Gastrocnemius medialis (tissue), 4 donors: ENCODE results near the gene CNNM3. TPM values are rescaled to one million over a fixed set of nuclear protein-coding genes. Genes with fewer than 3 reads are reported as not detected.

ENCODE experiments used
- ATAC-seq, 2 donors: fragments of 150-250 bp; one replicate each; pipeline ENCODE4 v1.9.1; 2016
- DNase-seq, 2 donors: peaks; one replicate each; pipeline ENCODE4 v3.0.0-alpha.2; 2019
- H3K27ac ChIP-seq, 4 donors: fragments of 200-600 bp; sonication (generic); 1 replicate in 1 of 4; 2 replicates in 3 of 4; pipeline ENCODE4 v1.5.1; 2016 to 2018; ENCODE audit warnings: mild to moderate bottlenecking in 2 of 4, moderate library complexity in 1 of 4
- H3K27me3 ChIP-seq, 3 donors: fragments of 200-600 bp; sonication (generic) in 2 of 3; 1 replicate in 1 of 3; 2 replicates in 2 of 3; pipeline versions ENCODE4 v1.5.1 to v1.6.0; 2016 to 2019; ENCODE audit warnings: mild to moderate bottlenecking in 1 of 3, moderate library complexity in 1 of 3
- H3K36me3 ChIP-seq, 2 donors: fragments of 200-600 bp; sonication (generic) in 1 of 2; one replicate each; pipeline ENCODE4 v1.5.1; 2017 to 2018
- H3K4me1 ChIP-seq, 2 donors: fragments of 200-600 bp; sonication (generic) in 1 of 2; one replicate each; pipeline ENCODE4 v1.5.1; 2016 to 2017; ENCODE audit warnings: mild to moderate bottlenecking in 2 of 2
- H3K4me3 ChIP-seq, 4 donors: fragments of 200-600 bp; sonication (generic) in 3 of 4; 1 replicate in 1 of 4; 2 replicates in 3 of 4; pipeline ENCODE4 v1.5.1; 2016 to 2019; ENCODE audit warnings: mild to moderate bottlenecking in 2 of 4
- H3K9me3 ChIP-seq, 3 donors: fragments of 200-600 bp; sonication (generic) in 2 of 3; 1 replicate in 1 of 3; 2 replicates in 2 of 3; pipeline ENCODE4 v1.5.1; 2016 to 2019
- CTCF ChIP-seq, 5 experiments: fragments of 450-650 bp in 3 of 5; fragments of 200-600 bp in 2 of 5; sonication (generic) in 2 of 5; IDR thresholded peaks in 4 of 5; conservative IDR thresholded peaks in 1 of 5; 1 replicate in 4 of 5; 2 replicates in 1 of 5; pipeline ENCODE4 v1.5.1; 2016 to 2019; ENCODE audit warnings: antibody characterized with exemption in 5 of 5, mild to moderate bottlenecking in 3 of 5, moderate library complexity in 3 of 5
- POLR2A ChIP-seq, 2 donors: fragments of 450-650 bp; IDR thresholded peaks; one replicate each; pipeline ENCODE4 v1.6.1; 2017; ENCODE audit warnings: antibody characterized with exemption in 2 of 2, mild to moderate bottlenecking in 2 of 2, moderate library complexity in 2 of 2
- in situ Hi-C, 4 donors: fragments of 200-750 bp; cut with MboI; loops; one replicate each; pipeline versions ENCODE4 v1.15.0 to v1.8.0; 2017; ENCODE audit warnings: low sequenced_read_pairs in 4 of 4
- intact Hi-C: fragments of 100-400 bp; cut with DNase I; formaldehyde crosslinking; loops from one replicate; pipeline ENCODE4 v1.15.1; 2023; ENCODE audit warnings: low total_unique reads
- total RNA-seq, 4 donors: library from RNA; depleted of rRNA; stranded (reverse); fragments of >200 nt; gene quantifications; one replicate each; pipeline versions ENCODE4 v1.1.0 to v1.2.3, GENCODE V29; 2016

The CNNM3 gene
- total RNA-seq, 4 donors from 2014 or later: 3.3 to 9.8 (median 8.6) TPM

GRCh38 chr2:96830044-96830562 is 14.0 kb downstream of the CNNM3 start:
- H3K36me3 ChIP-seq: peaks cover 0 to 72% of the 10 kb centered on the region in 2 donors
- H3K27ac ChIP-seq: peak overlapping the region in 1 of 4 donors; percentile 97
- H3K4me3 ChIP-seq: no peak overlapping the region
- ATAC-seq: no peak
- DNase-seq: peak in 1 of 2 donors; percentile 18
- no peaks in the 10 kb centered on the region for H3K27me3 ChIP-seq
- intact Hi-C loops: no loop called here
- H3K4me1 ChIP-seq: peaks cover 16 to 21% of the 10 kb centered on the region in 2 donors
- no peak for TF ChIP-seq POLR2A (IDR thresholded peaks at IDR 0.05)
- H3K9me3 ChIP-seq: no peaks in the 10 kb centered on the region
- in situ Hi-C loops: no loop called here

GRCh38 chr2:96831679-96832078 is 15.6 kb downstream of the CNNM3 start:
- peak in 1 of 2 donors; percentile 23 for DNase-seq
- no peaks in the 10 kb centered on the region for H3K27me3 ChIP-seq
- TF ChIP-seq CTCF (IDR thresholded peaks at IDR 0.05 in 4 of 5, conservative IDR thresholded peaks at IDR 0.05 in 1 of 5) (no peak), POLR2A (IDR thresholded peaks at IDR 0.05) (no peak)
- peaks cover 16 to 21% of the 10 kb centered on the region in 2 donors for H3K4me1 ChIP-seq
- peaks cover 0 to 57% of the 10 kb centered on the region in 2 donors for H3K36me3 ChIP-seq
- in situ Hi-C loops (no loop called here), intact Hi-C loops (no loop called here)
- H3K9me3 ChIP-seq: no peaks in the 10 kb centered on the region
- H3K27ac ChIP-seq: peak overlapping the region; percentile 62 to 97 (median 87)
- no peak overlapping the region for H3K4me3 ChIP-seq
- no peak for ATAC-seq

GRCh38 chr2:96832408-96832753 is 16.3 kb downstream of the CNNM3 start:
- ATAC-seq (no peak), DNase-seq (no peak)
- peaks cover 0 to 52% of the 10 kb centered on the region in 2 donors for H3K36me3 ChIP-seq
- H3K9me3 ChIP-seq: no peaks in the 10 kb centered on the region
- in situ Hi-C loops (no loop called here), intact Hi-C loops (no loop called here)
- peaks cover 16 to 21% of the 10 kb centered on the region in 2 donors for H3K4me1 ChIP-seq
- TF ChIP-seq POLR2A (IDR thresholded peaks at IDR 0.05) (no peak), CTCF (IDR thresholded peaks at IDR 0.05 in 4 of 5, conservative IDR thresholded peaks at IDR 0.05 in 1 of 5) (no peak)
- peak overlapping the region; percentile 62 to 97 (median 87) for H3K27ac ChIP-seq
- no peaks in the 10 kb centered on the region for H3K27me3 ChIP-seq
- no peak overlapping the region for H3K4me3 ChIP-seq

GRCh38 chr2:96832754-96833507 is 16.9 kb downstream of the CNNM3 start:
- intact Hi-C loops (no loop called here), in situ Hi-C loops (no loop called here)
- H3K4me3 ChIP-seq: no peak overlapping the region
- H3K4me1 ChIP-seq: peaks cover 16 to 21% of the 10 kb centered on the region in 2 donors
- H3K27ac ChIP-seq: peak overlapping the region; percentile 62 to 97 (median 87)
- H3K9me3 ChIP-seq: no peaks in the 10 kb centered on the region
- DNase-seq (peak; percentile 67 to 88), ATAC-seq (peak; percentile 58 to 78)
- peaks cover 0 to 52% of the 10 kb centered on the region in 2 donors for H3K36me3 ChIP-seq
- TF ChIP-seq POLR2A (IDR thresholded peaks at IDR 0.05) (no peak), CTCF (IDR thresholded peaks at IDR 0.05 in 4 of 5, conservative IDR thresholded peaks at IDR 0.05 in 1 of 5) (no peak)
- no peaks in the 10 kb centered on the region for H3K27me3 ChIP-seq

GRCh38 chr2:96835830-96836229 is 19.8 kb downstream of the CNNM3 start:
- DNase-seq: no peak
- intact Hi-C loops (no loop called here), in situ Hi-C loops (no loop called here)
- Histone ChIP-seq H3K4me1 (peaks cover 24 to 36% of the 10 kb centered on the region in 2 donors), H3K27ac (peak overlapping the region; percentile 62 to 99 (median 96)), H3K9me3 (no peaks in the 10 kb centered on the region), H3K36me3 (peaks cover 0 to 52% of the 10 kb centered on the region in 2 donors), H3K4me3 (no peak overlapping the region), H3K27me3 (no peaks in the 10 kb centered on the region)
- peak in 1 of 2 donors; percentile 26 for ATAC-seq
- TF ChIP-seq CTCF (IDR thresholded peaks at IDR 0.05 in 4 of 5, conservative IDR thresholded peaks at IDR 0.05 in 1 of 5): no peak
- no peak for TF ChIP-seq POLR2A (IDR thresholded peaks at IDR 0.05)
